SK-N-SH (cell line): ENCODE results near the gene PCBP3. TPM values are rescaled to one million over a fixed set of nuclear protein-coding genes. Genes with fewer than 3 reads are reported as not detected.

Source experiments
- CTCF ChIA-PET: fragments of 300-600, 350-600 bp; formaldehyde crosslinking; extraction: SDS; loops from one replicate; lab custom pipeline; 2021; lab: Yijun Ruan, JAX
- POLR2A ChIA-PET: fragments of 350-600 bp; sonication (Branson Sonifier 250); formaldehyde crosslinking; extraction: SDS; loops from one replicate; lab custom pipeline; 2020; ENCODE audit warnings: antibody characterized with exemption, inconsistent platforms; lab: Yijun Ruan, JAX
- DNase-seq: peaks from one replicate; pipeline ENCODE4 v3.0.0; 2012
- H2AFZ ChIP-seq: fragments of 200-600 bp; sonication (generic); 2 replicates; pipeline ENCODE4 v1.8.1; 2016; ENCODE audit warnings: antibody characterized with exemption, mild to moderate bottlenecking, low read depth
- H3F3A ChIP-seq: fragments of 200-600 bp; sonication (generic); replicated peaks from 2 replicates; pipeline ENCODE3; 2016; ENCODE audit warnings: antibody characterized with exemption, mild to moderate bottlenecking; ENCODE audit not compliant: insufficient read depth
- H3K27ac ChIP-seq, 2 experiments: fragments of 200-500 bp in 1 of 2; fragments of 200-600 bp in 1 of 2; sonication (Bioruptor generic) in 1 of 2; sonication (generic), shearing (Covaris generic) in 1 of 2; 2 replicates each; pipeline versions ENCODE4 v1.5.1 to v1.6.1; 2014 to 2016; ENCODE audit warnings: low read depth in 2 of 2, inconsistent platforms in 1 of 2, low read length in 1 of 2, mild to moderate bottlenecking in 1 of 2, mixed read lengths in 1 of 2
- H3K27me3 ChIP-seq: fragments of 200-600 bp; sonication (generic), shearing (Covaris generic); 2 replicates; pipeline ENCODE4 v1.6.1; 2016; ENCODE audit warnings: mixed run types; ENCODE audit not compliant: insufficient read depth
- H3K36me3 ChIP-seq, 2 experiments: fragments of 200-500 bp in 1 of 2; fragments of 200-600 bp in 1 of 2; sonication (Bioruptor generic) in 1 of 2; sonication (generic) in 1 of 2; replicated peaks in 1 of 2; 2 replicates each; pipeline versions ENCODE3 to v1.5.1; 2014 to 2016; ENCODE audit warnings: low read length in 1 of 2, mild to moderate bottlenecking in 1 of 2; ENCODE audit not compliant: insufficient read depth in 2 of 2, control insufficient read depth in 1 of 2
- H3K4me1 ChIP-seq, 2 experiments: fragments of 200-500 bp in 1 of 2; fragments of 200-600 bp in 1 of 2; sonication (Bioruptor generic) in 1 of 2; sonication (generic), shearing (Covaris generic) in 1 of 2; 2 replicates each; pipeline versions ENCODE4 v1.5.1 to v1.6.1; 2014 to 2016; ENCODE audit warnings: low read depth in 1 of 2, low read length in 1 of 2, mixed run types in 1 of 2; ENCODE audit not compliant: insufficient read depth in 2 of 2, control insufficient read depth in 1 of 2
- H3K4me2 ChIP-seq: fragments of 200-600 bp; sonication (generic), shearing (Covaris generic); 2 replicates; pipeline ENCODE4 v1.6.1; 2017; ENCODE audit warnings: mixed run types
- H3K4me3 ChIP-seq, 2 experiments: fragments of 200-500 bp in 1 of 2; fragments of 200-600 bp in 1 of 2; sonication (Bioruptor generic) in 1 of 2; sonication (generic), shearing (Covaris generic) in 1 of 2; 2 replicates each; pipeline versions ENCODE4 v1.5.1 to v1.8.1; 2014 to 2016; ENCODE audit warnings: low read depth in 2 of 2, inconsistent platforms in 1 of 2, low read length in 1 of 2, mild to moderate bottlenecking in 1 of 2, mixed read lengths in 1 of 2, moderate library complexity in 1 of 2
- H3K79me2 ChIP-seq: fragments of 200-600 bp; sonication (generic); 2 replicates; pipeline ENCODE4 v1.8.1; 2017; ENCODE audit warnings: mild to moderate bottlenecking; ENCODE audit not compliant: insufficient read depth
- H3K9ac ChIP-seq: fragments of 200-600 bp; sonication (generic); 2 replicates; pipeline ENCODE4 v1.6.1; 2017; ENCODE audit warnings: mixed run types
- H3K9me2 ChIP-seq: fragments of 200-600 bp; sonication (generic); 2 replicates; pipeline ENCODE4 v1.6.1; 2017; ENCODE audit warnings: mixed run types
- H3K9me3 ChIP-seq: fragments of 200-600 bp; sonication (generic); 2 replicates; pipeline ENCODE4 v1.6.1; 2017; ENCODE audit warnings: mixed run types, mild to moderate bottlenecking, moderate library complexity
- H4K20me1 ChIP-seq: fragments of 200-600 bp; sonication (generic); 2 replicates; pipeline ENCODE4 v1.6.1; 2017; ENCODE audit warnings: mild to moderate bottlenecking, mixed run types; ENCODE audit not compliant: insufficient read depth
- FOXJ3 ChIP-seq: sonication (generic); formaldehyde crosslinking; IDR thresholded peaks from 2 replicates; pipeline ENCODE4 v1.5.1; 2020; ENCODE audit warnings: mild to moderate bottlenecking, missing genetic modification reagents
- FOXM1 ChIP-seq: IDR thresholded peaks from 2 replicates; pipeline ENCODE4 v1.4.0; 2012; ENCODE audit warnings: low read depth, mild to moderate bottlenecking
- GABPA ChIP-seq: IDR thresholded peaks from 2 replicates; pipeline ENCODE4 v1.4.0; 2012; ENCODE audit warnings: low read depth, mild to moderate bottlenecking
- GATA2 ChIP-seq: sonication (generic); formaldehyde crosslinking; IDR thresholded peaks from 2 replicates; pipeline ENCODE4 v1.5.0; 2020; ENCODE audit warnings: mild to moderate bottlenecking, missing genetic modification reagents
- RFX5 ChIP-seq: IDR thresholded peaks from 2 replicates; pipeline ENCODE4 v1.6.1; 2012; ENCODE audit warnings: mild to moderate bottlenecking, improper control_type of control experiment, low read length
- SIN3A ChIP-seq: IDR thresholded peaks from 2 replicates; pipeline ENCODE4 v1.6.1; 2012; ENCODE audit warnings: low read depth, mild to moderate bottlenecking, low read length, moderate library complexity, borderline replicate concordance
- TAF1 ChIP-seq: IDR thresholded peaks from 2 replicates; pipeline ENCODE4 v1.6.1; 2012; ENCODE audit warnings: low read depth, mild to moderate bottlenecking, low read length, moderate library complexity, borderline replicate concordance
- WGBS: methylation state at CpG from one replicate; pipeline ENCODE4 v1.1.6; 2017; ENCODE audit warnings: low lambda C conversion rate; 5-methylcytosine and 5-hydroxymethylcytosine counted together
- polyA plus RNA-seq, 3 experiments: library from polyadenylated mRNA; depleted of rRNA; stranded (reverse); fragments of >200 nt; gene quantifications; 2 replicates each; pipeline ENCODE4 v1.2.3, GENCODE V29; 2012
- TF ChIP-seq, protein P1 (sequence below): IDR thresholded peaks from 2 replicates; pipeline ENCODE4; 2012
- TF ChIP-seq, protein P2 (sequence below): fragments of 150-350 bp; IDR thresholded peaks from 2 replicates; pipeline ENCODE4 v1.6.1; 2016; ENCODE audit warnings: mild to moderate bottlenecking, low read depth, low read length

The PCBP3 gene
- polyA plus RNA-seq, 1 of the 3 experiments (the other 2 are of a cell fraction) = 9.5 TPM

DNA sequence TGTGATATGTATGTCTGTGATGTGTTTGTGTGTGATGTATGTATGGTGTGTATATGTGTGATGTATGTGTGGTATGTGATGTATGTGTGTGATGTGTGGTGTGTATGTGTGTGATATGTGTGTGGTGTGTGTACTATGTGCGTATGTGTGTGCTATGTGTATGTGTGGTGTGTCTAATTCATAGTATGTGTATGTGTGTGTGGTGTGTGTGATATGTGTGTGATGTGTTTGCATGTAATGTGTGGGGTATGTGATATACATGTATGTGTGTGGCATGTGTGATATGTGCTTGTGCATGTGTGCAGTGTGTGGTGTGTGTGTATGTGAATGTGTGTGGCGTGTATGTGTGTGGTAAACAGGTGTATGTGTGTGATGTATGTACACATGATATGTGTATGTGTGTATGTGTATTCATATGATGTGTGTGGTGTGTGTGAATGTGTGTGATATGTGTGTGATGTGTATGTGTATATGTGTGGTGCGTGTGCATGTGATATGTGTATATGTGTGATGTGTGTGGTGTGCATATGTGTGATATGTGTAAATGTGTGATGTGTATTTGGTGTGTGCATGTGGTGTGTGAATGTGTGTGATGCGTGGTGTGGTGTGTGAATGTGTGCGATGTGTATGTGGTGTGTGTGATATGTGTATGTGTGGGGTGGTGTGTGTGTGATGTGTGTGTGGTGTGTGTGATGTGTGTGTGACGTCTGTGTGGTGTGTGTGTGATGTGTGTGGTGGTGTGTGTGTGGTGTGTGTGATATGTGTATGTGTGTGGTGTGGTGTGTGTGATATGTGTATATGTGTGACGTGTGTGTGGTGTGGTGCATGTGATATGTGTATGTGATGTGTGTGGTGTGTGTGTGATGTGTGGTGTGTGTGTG is 8.0 kb upstream of the PCBP3 start:
- H3F3A ChIP-seq = peaks cover 9% of the 10 kb centered on the region
- no peak overlapping the region for H2AFZ ChIP-seq
- no peak overlapping the region for H3K4me2 ChIP-seq
- 67% methylated on average over 7 of the region's 7 CpGs for WGBS
- no peaks in the 10 kb centered on the region for H3K79me2 ChIP-seq
- CTCF ChIA-PET = no interaction called here
- H3K9ac ChIP-seq = no peak overlapping the region
- no peak overlapping the region for H3K27ac ChIP-seq
- no peak overlapping the region for H3K4me3 ChIP-seq
- no peak for DNase-seq
- no peaks in the 10 kb centered on the region for H3K36me3 ChIP-seq
- TF ChIP-seq RFX5 (no peak), FOXJ3 (no peak), TAF1 (no peak), SIN3A (no peak)
- TF ChIP-seq, protein P1, sequence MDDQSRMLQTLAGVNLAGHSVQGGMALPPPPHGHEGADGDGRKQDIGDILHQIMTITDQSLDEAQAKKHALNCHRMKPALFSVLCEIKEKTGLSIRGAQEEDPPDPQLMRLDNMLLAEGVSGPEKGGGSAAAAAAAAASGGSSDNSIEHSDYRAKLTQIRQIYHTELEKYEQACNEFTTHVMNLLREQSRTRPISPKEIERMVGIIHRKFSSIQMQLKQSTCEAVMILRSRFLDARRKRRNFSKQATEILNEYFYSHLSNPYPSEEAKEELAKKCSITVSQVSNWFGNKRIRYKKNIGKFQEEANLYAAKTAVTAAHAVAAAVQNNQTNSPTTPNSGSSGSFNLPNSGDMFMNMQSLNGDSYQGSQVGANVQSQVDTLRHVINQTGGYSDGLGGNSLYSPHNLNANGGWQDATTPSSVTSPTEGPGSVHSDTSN = no peak
- TF ChIP-seq, protein P2, sequence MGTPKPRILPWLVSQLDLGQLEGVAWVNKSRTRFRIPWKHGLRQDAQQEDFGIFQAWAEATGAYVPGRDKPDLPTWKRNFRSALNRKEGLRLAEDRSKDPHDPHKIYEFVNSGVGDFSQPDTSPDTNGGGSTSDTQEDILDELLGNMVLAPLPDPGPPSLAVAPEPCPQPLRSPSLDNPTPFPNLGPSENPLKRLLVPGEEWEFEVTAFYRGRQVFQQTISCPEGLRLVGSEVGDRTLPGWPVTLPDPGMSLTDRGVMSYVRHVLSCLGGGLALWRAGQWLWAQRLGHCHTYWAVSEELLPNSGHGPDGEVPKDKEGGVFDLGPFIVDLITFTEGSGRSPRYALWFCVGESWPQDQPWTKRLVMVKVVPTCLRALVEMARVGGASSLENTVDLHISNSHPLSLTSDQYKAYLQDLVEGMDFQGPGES = no peak
- TF ChIP-seq, all 33 proteins: peak for 0
- Histone ChIP-seq H3K27me3 (no peaks in the 10 kb centered on the region), H3K4me1 (peaks cover 14 to 24% of the 10 kb centered on the region in 2 experiments; a peak in 3 of 4 replicates), H3K9me3 (no peaks in the 10 kb centered on the region), H4K20me1 (no peaks in the 10 kb centered on the region), H3K9me2 (no peaks in the 10 kb centered on the region)
- POLR2A ChIA-PET = no interaction called here

GRCh38 chr21:45636459-45636858 is 7.1 kb upstream of the PCBP3 start:
- DNase-seq = no peak
- Histone ChIP-seq H3K4me1 (peaks cover 14 to 34% of the 10 kb centered on the region in 2 experiments; a peak in 3 of 4 replicates), H3K79me2 (no peaks in the 10 kb centered on the region), H3K27me3 (no peaks in the 10 kb centered on the region), H3K9me3 (no peaks in the 10 kb centered on the region), H3K36me3 (no peaks in the 10 kb centered on the region), H3K9ac (no peak overlapping the region), H3K27ac (no peak overlapping the region), H3K4me3 (no peak overlapping the region), H4K20me1 (no peaks in the 10 kb centered on the region), H2AFZ (no peak overlapping the region), H3F3A (peaks cover 9% of the 10 kb centered on the region), H3K4me2 (no peak overlapping the region), H3K9me2 (no peaks in the 10 kb centered on the region)
- no peak for TF ChIP-seq FOXM1
- TF ChIP-seq GATA2 = no peak
- TF ChIP-seq TAF1 = no peak
- no peak for TF ChIP-seq GABPA
- POLR2A ChIA-PET = interaction anchor here (1.6 kb wide), 1 partner anchor 81 kb away, joined by 5 read pairs; no protein-coding TSS in a partner anchor
- CTCF ChIA-PET = interaction anchor here (1.6 to 5.8 kb wide), 2 partner anchors 80 to 184 kb away, joined by 6 to 45 read pairs; no protein-coding TSS in a partner anchor
- WGBS = 90% methylated on average over 3 of the region's 3 CpGs
